Hepatocyte (in vitro differentiated cells): ENCODE measurements around the gene RADIL.

Experiments used
- CTCF ChIP-seq: fragments of 200-600 bp; sonication (generic); IDR thresholded peaks from 2 replicates; pipeline ENCODE4 v1.5.1; 2016; ENCODE audit warnings: antibody characterized with exemption, mild to moderate bottlenecking; ENCODE audit not compliant: poor library complexity
- EZH2phosphoT487 ChIP-seq: fragments of 200-600 bp; sonication (generic); IDR thresholded peaks from one replicate; pipeline ENCODE4 v1.6.1; 2018; ENCODE audit warnings: antibody characterized with exemption, mild to moderate bottlenecking, low read depth, moderate library complexity; ENCODE audit not compliant: unreplicated experiment, severe bottlenecking

- TF ChIP-seq CTCF (no peak), EZH2phosphoT487 (no peak)
These were observed 69.1 kb downstream of the RADIL start for GRCh38 chr7:4814433-4814832.
